HepG2 (cell line): ENCODE results near the gene TTC6. TPM values are rescaled to one million over a fixed set of nuclear protein-coding genes. Genes with fewer than 3 reads are reported as not detected.

ENCODE experiments used
- ARNTL ChIP-seq: sonication (generic); formaldehyde crosslinking; IDR thresholded peaks from 2 replicates; pipeline ENCODE4 v1.4.0; 2020; ENCODE audit warnings: mild to moderate bottlenecking, missing genetic modification reagents
- ATF1 ChIP-seq: IDR thresholded peaks from 2 replicates; pipeline ENCODE4 v1.6.1; 2016; ENCODE audit warnings: mild to moderate bottlenecking, control low read depth
- GFI1 ChIP-seq: sonication (generic); formaldehyde crosslinking; IDR thresholded peaks from 2 replicates; pipeline ENCODE4 v1.5.0; 2020; ENCODE audit warnings: missing genetic modification reagents, mild to moderate bottlenecking, borderline replicate concordance
- MAZ ChIP-seq, 2 experiments: sonication (generic) in 1 of 2; formaldehyde crosslinking in 1 of 2; IDR thresholded peaks; 2 replicates each; pipeline versions ENCODE4 v1.5.0 to v1.6.1; 2012 to 2020; ENCODE audit warnings: low read depth in 2 of 2, mild to moderate bottlenecking in 2 of 2, borderline replicate concordance in 1 of 2, improper control_type of control experiment in 1 of 2, low read length in 1 of 2, missing genetic modification reagents in 1 of 2, moderate library complexity in 1 of 2
- MIER2 ChIP-seq: IDR thresholded peaks from 2 replicates; pipeline ENCODE4 v1.6.1; 2016; ENCODE audit warnings: missing biosample characterization, missing genetic modification reagents
- NAIF1 ChIP-seq: sonication (generic); formaldehyde crosslinking; IDR thresholded peaks from 2 replicates; pipeline ENCODE4 v1.5.0; 2020; ENCODE audit warnings: mild to moderate bottlenecking, missing genetic modification reagents, borderline replicate concordance
- REXO4 ChIP-seq: sonication (generic); formaldehyde crosslinking; IDR thresholded peaks from 2 replicates; pipeline ENCODE4 v1.8.0; 2022; ENCODE audit warnings: missing genetic modification reagents, mild to moderate bottlenecking, borderline replicate concordance
- SMC3 ChIP-seq: IDR thresholded peaks from 2 replicates; pipeline ENCODE4 v1.6.1; 2011; ENCODE audit warnings: low read length, improper control_type of control experiment
- TOPORS ChIP-seq: sonication (generic); formaldehyde crosslinking; IDR thresholded peaks from 2 replicates; pipeline ENCODE4 v1.8.0; 2023; ENCODE audit warnings: mild to moderate bottlenecking, missing genetic modification reagents
- ZMYM4 ChIP-seq: sonication (generic); formaldehyde crosslinking; IDR thresholded peaks from 2 replicates; pipeline ENCODE4 v1.8.1; 2023; ENCODE audit warnings: mild to moderate bottlenecking, missing genetic modification reagents
- ZNF12 ChIP-seq: sonication (generic); formaldehyde crosslinking; IDR thresholded peaks from 2 replicates; pipeline ENCODE4 v1.5.0; 2020; ENCODE audit warnings: missing genetic modification reagents
- ZNF160 ChIP-seq: sonication (generic); formaldehyde crosslinking; IDR thresholded peaks from 2 replicates; pipeline ENCODE4 v1.8.0; 2022; ENCODE audit warnings: mild to moderate bottlenecking, inconsistent platforms, missing genetic modification reagents
- ZNF20 ChIP-seq: sonication (generic); formaldehyde crosslinking; IDR thresholded peaks from 2 replicates; pipeline ENCODE4 v1.4.0; 2020; ENCODE audit warnings: mild to moderate bottlenecking, moderate library complexity, missing genetic modification reagents
- ZNF430 ChIP-seq: sonication (generic); formaldehyde crosslinking; IDR thresholded peaks from 2 replicates; pipeline ENCODE4 v1.9.0; 2021; ENCODE audit warnings: mild to moderate bottlenecking, missing genetic modification reagents
- ZNF547 ChIP-seq: sonication (generic); formaldehyde crosslinking; IDR thresholded peaks from 2 replicates; pipeline ENCODE4 v1.5.1; 2020; ENCODE audit warnings: mild to moderate bottlenecking, missing genetic modification reagents
- ZNF660 ChIP-seq: sonication (generic); formaldehyde crosslinking; IDR thresholded peaks from 2 replicates; pipeline ENCODE4 v1.5.1; 2020; ENCODE audit warnings: mild to moderate bottlenecking, low read depth, missing genetic modification reagents, borderline replicate concordance
- ZNF775 ChIP-seq: sonication (generic); formaldehyde crosslinking; IDR thresholded peaks from 2 replicates; pipeline ENCODE4 v1.4.0; 2020; ENCODE audit warnings: missing genetic modification reagents, mild to moderate bottlenecking, moderate library complexity, borderline replicate concordance
- ZSCAN12 ChIP-seq: sonication (generic); formaldehyde crosslinking; IDR thresholded peaks from 2 replicates; pipeline ENCODE4 v1.9.0; 2021; ENCODE audit warnings: mild to moderate bottlenecking, missing genetic modification reagents
- polyA plus RNA-seq, 8 experiments: library from polyadenylated mRNA; depleted of rRNA in 3 of 8; stranded (reverse) in 7 of 8; unstranded in 1 of 8; fragments of >200 nt; fragmentation: Illumina TruSeq in 4 of 8; extraction: Trizol in 4 of 8; gene quantifications; 2 replicates each; pipeline versions ENCODE4 v1.2.1 to v1.2.3, GENCODE V29; 2011 to 2016; ENCODE audit warnings: low read depth in 4 of 8, missing spikeins in 1 of 8, mixed read lengths in 1 of 8; ENCODE audit not compliant: insufficient read depth in 1 of 8
- total RNA-seq, 5 experiments: library from RNA; depleted of rRNA; stranded (reverse); fragments of >200 nt; fragmentation: Illumina TruSeq; extraction: Trizol; gene quantifications; 2 replicates each; pipeline ENCODE4 v1.2.3, GENCODE V29; 2016; ENCODE audit warnings: low read depth in 1 of 5
- TF ChIP-seq, protein P1 (sequence below): sonication (generic); formaldehyde crosslinking; IDR thresholded peaks from 2 replicates; pipeline ENCODE4 v1.8.0; 2023; ENCODE audit warnings: mild to moderate bottlenecking, missing genetic modification reagents
- TF ChIP-seq, protein P2 (sequence below): sonication (generic); formaldehyde crosslinking; IDR thresholded peaks from 2 replicates; pipeline ENCODE4 v1.9.0; 2022; ENCODE audit warnings: low read depth, missing genetic modification reagents
- TF ChIP-seq, protein P3 (sequence below): sonication (generic); formaldehyde crosslinking; IDR thresholded peaks from 2 replicates; pipeline ENCODE4 v1.5.0; 2020; ENCODE audit warnings: mild to moderate bottlenecking, missing genetic modification reagents, borderline replicate concordance
- TF ChIP-seq, protein P4 (sequence below): sonication (generic); formaldehyde crosslinking; IDR thresholded peaks from 2 replicates; pipeline ENCODE4 v1.4.0; 2020; ENCODE audit warnings: mild to moderate bottlenecking, missing genetic modification reagents

TTC6 gene
- total and polyA plus RNA-seq, 2 of the 13 experiments (the other 11 are each of a cell fraction or from before 2014, with no cell fraction given): 9.3 to 27.4 TPM

DNA sequence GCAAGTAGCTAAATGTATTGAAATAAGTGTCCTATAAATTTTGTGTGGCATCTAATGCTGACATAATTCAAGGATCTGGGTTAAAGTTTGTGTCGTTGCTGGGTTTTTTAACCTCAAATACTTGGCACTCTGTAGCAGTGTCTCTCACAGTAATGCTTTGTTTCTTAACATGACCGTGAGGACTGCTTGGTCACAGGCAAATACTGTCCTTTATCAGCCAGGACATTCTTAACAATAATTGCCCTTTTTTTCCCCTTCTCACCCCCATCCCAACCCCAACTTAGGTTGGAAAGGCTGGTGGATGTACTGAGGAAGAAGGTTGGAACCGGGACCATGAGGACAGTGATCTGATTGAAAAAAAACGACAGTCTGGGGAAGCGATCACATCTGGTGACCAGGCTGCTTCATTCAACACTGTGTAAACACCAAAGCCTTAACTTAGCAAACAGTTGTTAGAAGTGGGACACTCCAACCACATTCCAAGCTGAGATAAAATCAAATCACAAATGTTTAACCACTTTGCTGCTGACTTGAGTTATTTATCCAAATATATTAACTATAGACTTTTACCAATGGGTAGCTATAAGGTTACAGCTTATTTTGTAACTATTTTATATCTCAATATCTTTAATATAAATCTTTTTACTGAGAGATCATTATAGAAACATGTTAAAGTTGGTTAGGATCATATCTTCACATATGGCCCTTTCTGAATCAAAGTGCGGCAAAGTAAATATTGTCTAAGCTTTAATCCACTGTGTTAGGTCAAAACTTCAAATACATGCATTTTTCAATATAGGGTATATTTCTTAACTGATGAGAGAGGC lies 48.6 kb upstream of the TTC6 start (continued):
- TF ChIP-seq REXO4 (CRISPR knock-in tag): no peak
- TF ChIP-seq ZNF775 (CRISPR knock-in tag): no peak
- TF ChIP-seq ZMYM4 (CRISPR knock-in tag): peak; percentile 100
- TF ChIP-seq NAIF1 (CRISPR knock-in tag): peak; percentile 90
- no peak for TF ChIP-seq ZNF20 (CRISPR knock-in tag)
- peak; percentile 93; the same call in 1 of the 2 replicates for TF ChIP-seq ZNF430 (CRISPR knock-in tag)
- TF ChIP-seq, protein P1, sequence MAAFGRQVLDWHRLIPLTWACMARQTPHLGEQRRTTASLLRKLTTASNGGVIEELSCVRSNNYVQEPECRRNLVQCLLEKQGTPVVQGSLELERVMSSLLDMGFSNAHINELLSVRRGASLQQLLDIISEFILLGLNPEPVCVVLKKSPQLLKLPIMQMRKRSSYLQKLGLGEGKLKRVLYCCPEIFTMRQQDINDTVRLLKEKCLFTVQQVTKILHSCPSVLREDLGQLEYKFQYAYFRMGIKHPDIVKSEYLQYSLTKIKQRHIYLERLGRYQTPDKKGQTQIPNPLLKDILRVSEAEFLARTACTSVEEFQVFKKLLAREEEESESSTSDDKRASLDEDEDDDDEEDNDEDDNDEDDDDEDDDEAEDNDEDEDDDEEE (CRISPR knock-in tag): no peak
- peak; percentile 81 for TF ChIP-seq ARNTL
- TF ChIP-seq, protein P2, sequence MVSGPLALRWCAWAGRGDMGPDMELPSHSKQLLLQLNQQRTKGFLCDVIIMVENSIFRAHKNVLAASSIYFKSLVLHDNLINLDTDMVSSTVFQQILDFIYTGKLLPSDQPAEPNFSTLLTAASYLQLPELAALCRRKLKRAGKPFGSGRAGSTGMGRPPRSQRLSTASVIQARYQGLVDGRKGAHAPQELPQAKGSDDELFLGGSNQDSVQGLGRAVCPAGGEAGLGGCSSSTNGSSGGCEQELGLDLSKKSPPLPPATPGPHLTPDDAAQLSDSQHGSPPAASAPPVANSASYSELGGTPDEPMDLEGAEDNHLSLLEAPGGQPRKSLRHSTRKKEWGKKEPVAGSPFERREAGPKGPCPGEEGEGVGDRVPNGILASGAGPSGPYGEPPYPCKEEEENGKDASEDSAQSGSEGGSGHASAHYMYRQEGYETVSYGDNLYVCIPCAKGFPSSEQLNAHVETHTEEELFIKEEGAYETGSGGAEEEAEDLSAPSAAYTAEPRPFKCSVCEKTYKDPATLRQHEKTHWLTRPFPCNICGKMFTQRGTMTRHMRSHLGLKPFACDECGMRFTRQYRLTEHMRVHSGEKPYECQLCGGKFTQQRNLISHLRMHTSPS: peak; percentile 49; the same call in 1 of the 2 replicates
- TF ChIP-seq ZNF547 (CRISPR knock-in tag): peak; percentile 79
- no peak for TF ChIP-seq ZNF160 (CRISPR knock-in tag)
- no peak; the same call in none of the 2 replicates for TF ChIP-seq MIER2 (CRISPR knock-in tag)
- peak; percentile 43 for TF ChIP-seq SMC3
- 0 out of 2 replicates have a peak, but pooled peaks have one; percentile 42 for TF ChIP-seq ATF1 (CRISPR knock-in tag)
- peak; percentile 64; the same call in 1 of the 2 replicates for TF ChIP-seq ZNF12 (CRISPR knock-in tag)
- TF ChIP-seq ZNF660 (CRISPR knock-in tag): no peak
- peak; percentile 100 for TF ChIP-seq GFI1 (CRISPR knock-in tag)
- TF ChIP-seq, protein P3, sequence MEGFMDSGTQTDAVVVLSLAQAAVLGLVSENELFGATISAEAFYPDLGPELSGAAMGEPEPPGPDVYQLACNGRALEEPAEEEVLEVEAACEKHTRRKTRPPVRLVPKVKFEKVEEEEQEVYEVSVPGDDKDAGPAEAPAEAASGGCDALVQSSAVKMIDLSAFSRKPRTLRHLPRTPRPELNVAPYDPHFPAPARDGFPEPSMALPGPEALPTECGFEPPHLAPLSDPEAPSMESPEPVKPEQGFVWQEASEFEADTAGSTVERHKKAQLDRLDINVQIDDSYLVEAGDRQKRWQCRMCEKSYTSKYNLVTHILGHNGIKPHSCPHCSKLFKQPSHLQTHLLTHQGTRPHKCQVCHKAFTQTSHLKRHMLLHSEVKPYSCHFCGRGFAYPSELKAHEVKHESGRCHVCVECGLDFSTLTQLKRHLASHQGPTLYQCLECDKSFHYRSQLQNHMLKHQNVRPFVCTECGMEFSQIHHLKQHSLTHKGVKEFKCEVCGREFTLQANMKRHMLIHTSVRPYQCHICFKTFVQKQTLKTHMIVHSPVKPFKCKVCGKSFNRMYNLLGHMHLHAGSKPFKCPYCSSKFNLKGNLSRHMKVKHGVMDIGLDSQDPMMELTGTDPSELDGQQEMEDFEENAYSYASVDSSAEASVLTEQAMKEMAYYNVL (CRISPR knock-in tag): peak; percentile 99
- peak; percentile 87; the same call in 1 of the 2 replicates for TF ChIP-seq ZSCAN12 (CRISPR knock-in tag)
- TF ChIP-seq, protein P4, sequence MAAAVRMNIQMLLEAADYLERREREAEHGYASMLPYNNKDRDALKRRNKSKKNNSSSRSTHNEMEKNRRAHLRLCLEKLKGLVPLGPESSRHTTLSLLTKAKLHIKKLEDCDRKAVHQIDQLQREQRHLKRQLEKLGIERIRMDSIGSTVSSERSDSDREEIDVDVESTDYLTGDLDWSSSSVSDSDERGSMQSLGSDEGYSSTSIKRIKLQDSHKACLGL: no peak
- no peak for TF ChIP-seq MAZ (IDR thresholded peaks at IDR 0.05; ENCODE audit: borderline replicate concordance, low read depth, low read length)
- TF ChIP-seq MAZ (CRISPR knock-in tag; IDR thresholded peaks at IDR 0.05; ENCODE audit: low read depth): 0 out of 2 replicates have a peak, but pooled peaks have one; percentile 55
- TF ChIP-seq TOPORS: peak; percentile 65
